RWPE1 (cell line): Measurements from ENCODE around the gene LRMDA.

Experiments
- CTCF ChIA-PET: fragments of 350-600 bp; sonication (Branson Sonifier 250); formaldehyde crosslinking; extraction: SDS; loops from one replicate; lab custom pipeline; 2021; lab: Yijun Ruan, JAX
- POLR2A ChIA-PET: fragments of 400-600 bp; formaldehyde crosslinking; extraction: SDS; loops from one replicate; lab custom pipeline; 2020; ENCODE audit warnings: antibody characterized with exemption; ENCODE audit not compliant: low non-redundant PET; lab: Yijun Ruan, JAX
- DNase-seq: peaks from one replicate; pipeline ENCODE4 v3.0.0; 2012; ENCODE audit warnings: low spot score
- H3K27ac ChIP-seq: fragments of 450-650 bp; 2 replicates; pipeline ENCODE4 v1.5.1; 2017
- TF ChIP-seq, protein P1 (sequence below): fragments of 450-650 bp; conservative IDR thresholded peaks from 2 replicates; pipeline ENCODE4 v1.5.1; 2017; ENCODE audit warnings: low read depth, mild to moderate bottlenecking

The LRMDA gene

DNA sequence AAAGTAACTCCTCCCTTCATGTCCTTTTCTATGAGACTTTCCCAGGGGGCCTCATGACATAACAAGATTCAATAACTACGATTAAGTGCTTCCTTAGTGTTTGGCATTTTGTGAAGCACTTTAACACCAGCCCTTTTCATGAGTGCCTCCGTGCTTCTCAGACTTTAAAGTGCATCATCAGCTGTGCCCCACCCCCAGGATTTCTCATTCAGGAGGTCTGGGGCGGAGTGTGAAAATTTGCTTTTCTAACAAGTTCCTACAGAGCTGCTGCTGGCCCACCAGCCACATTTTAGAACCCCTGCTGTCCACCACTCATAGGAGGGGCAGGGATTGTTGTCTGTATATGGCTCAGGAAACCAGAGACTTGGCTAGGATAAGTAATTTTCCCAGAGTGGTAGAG, 445.3 kb downstream of the LRMDA start:
- DNase-seq, result no peak
- TF ChIP-seq, protein P1, sequence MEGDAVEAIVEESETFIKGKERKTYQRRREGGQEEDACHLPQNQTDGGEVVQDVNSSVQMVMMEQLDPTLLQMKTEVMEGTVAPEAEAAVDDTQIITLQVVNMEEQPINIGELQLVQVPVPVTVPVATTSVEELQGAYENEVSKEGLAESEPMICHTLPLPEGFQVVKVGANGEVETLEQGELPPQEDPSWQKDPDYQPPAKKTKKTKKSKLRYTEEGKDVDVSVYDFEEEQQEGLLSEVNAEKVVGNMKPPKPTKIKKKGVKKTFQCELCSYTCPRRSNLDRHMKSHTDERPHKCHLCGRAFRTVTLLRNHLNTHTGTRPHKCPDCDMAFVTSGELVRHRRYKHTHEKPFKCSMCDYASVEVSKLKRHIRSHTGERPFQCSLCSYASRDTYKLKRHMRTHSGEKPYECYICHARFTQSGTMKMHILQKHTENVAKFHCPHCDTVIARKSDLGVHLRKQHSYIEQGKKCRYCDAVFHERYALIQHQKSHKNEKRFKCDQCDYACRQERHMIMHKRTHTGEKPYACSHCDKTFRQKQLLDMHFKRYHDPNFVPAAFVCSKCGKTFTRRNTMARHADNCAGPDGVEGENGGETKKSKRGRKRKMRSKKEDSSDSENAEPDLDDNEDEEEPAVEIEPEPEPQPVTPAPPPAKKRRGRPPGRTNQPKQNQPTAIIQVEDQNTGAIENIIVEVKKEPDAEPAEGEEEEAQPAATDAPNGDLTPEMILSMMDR, result no peak
- ChIA-PET CTCF (no interaction called here), POLR2A (no interaction called here)
- no peak overlapping the region for H3K27ac ChIP-seq

DNA sequence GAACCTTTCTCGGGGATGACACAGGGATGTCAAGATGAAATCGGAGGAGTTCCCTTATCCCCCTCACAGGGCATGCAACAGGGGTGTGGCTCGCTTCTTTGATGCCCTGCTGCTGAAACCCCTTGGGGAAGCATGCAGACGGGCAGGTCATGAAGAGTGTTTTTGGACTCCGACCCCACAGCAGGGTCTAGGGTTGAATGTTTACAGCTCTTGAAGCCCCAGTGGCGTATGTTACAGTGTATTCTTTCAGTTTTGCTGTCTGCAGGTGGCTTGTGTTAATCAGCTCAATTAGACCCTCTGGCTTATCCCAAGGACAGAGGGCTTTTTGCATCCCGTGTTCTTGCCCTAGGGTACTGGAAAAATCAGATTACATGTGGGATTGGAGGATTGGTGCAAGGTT, 446.5 kb downstream of the LRMDA start:
- H3K27ac ChIP-seq, result no peak overlapping the region
- POLR2A ChIA-PET, result no interaction called here
- TF ChIP-seq, protein P1, result no peak
- CTCF ChIA-PET, result interaction anchor here (0.7 to 1.1 kb wide), 2 partner anchors 33 to 874 kb away, joined by 3 to 10 read pairs; no protein-coding TSS in a partner anchor
- DNase-seq, result no peak

DNA sequence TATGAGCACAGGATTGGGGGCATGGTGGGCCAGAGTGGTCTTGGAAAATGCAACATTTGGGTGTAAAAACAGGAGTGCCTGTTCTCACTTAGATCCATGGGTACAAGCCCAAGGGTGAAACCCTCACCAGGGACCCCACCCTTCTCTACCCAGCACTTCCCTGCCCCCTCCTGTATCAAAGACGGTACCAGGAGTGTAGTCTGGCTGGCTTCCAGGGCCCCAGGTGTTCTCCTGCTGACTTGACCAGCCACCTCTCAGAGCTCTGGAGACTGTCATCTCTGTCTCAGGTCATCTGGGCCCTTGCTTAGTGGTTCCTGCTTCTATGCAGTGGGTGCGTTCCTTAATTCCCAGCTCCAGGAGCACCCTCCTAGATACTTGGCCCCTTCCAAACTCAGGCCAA, 447.2 kb downstream of the LRMDA start:
- H3K27ac ChIP-seq, result no peak overlapping the region
- ChIA-PET CTCF (no interaction called here), POLR2A (no interaction called here)
- DNase-seq, result no peak
- TF ChIP-seq, protein P1, result no peak

DNA sequence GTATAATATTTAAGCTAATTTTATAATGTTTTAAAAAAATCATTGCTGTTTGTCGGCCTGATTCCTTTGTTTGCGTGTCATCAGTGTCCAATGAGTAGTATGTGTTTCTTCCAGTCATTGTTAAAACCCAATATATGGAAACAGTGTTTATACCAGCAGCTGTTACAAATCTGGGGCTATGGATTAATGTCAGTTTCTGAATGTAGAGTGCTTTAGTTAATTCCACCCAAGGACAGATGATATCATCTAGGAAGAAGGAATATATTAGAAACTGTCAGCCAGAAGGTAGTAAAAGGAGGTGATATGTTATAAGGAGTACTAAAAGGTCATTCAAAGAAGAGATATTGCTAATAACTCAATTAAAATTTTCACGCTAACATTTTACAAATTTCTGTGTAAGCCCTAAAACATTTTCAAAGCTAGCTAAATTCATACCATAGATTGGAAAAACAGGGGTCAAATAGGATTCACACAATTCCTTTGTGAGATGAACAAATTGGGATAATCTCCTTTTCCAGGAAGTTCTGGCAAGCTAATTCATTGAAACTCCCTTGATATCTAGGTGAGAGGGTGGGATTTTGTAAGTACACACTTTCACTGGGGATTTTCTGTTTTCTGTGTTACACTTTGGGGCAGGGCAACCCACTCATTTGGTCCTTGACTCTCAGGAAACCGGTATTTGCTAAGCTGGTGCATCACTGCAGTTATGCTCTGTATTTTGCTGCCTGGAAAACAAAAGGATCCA, 448.8 kb downstream of the LRMDA start:
- no peak for DNase-seq
- POLR2A ChIA-PET, result no interaction called here
- CTCF ChIA-PET, result no interaction called here
- no peak overlapping the region for H3K27ac ChIP-seq
- TF ChIP-seq, protein P1, result no peak

DNA sequence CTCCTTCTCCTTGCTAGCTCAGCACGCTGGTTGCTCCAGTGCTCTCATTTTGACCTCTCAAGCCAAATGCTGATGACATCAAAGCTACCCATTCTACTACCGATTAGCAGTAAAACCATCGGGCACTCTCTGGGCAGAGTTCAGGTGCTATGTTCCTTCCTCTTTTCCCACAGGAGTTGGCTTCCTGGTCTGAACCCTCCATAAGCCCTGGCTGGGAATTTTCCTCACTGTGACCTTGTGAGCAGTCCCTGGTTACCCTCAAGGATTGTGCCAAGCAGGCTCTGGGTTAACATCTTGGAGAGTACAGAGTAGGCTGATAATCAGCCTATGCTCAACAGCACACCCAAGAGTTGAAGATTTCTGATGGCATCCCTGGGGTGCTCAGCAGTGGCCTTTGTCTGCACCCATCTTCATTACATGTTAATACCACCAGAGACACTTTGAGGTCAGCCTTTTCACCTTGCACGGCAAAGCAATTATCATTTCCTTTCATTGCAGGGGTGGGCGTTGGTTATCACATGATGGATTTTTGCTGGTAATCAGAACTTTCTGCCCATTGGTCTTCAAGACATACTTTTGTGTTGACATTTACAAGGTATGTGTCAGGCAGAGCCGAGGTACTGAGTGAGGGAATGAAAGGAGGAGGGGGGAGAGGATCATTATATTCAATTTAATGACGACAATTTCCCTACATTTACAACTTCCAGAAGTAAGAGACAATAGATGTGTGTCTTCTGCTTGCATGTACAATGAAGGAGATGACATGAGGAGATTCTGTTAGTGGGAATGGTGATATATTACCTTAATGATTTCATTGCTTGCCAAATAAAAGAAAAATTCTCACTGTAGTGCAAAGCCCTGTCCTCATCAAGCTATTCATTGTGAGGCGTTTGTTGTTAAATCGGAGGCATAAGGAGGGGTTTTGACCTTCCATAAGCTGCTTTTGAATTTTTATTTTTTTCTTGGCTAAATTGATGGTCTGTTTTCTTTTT, 452.0 kb downstream of the LRMDA start:
- DNase-seq, result no peak
- CTCF ChIA-PET, result interaction anchor here (0.6 kb wide), 1 partner anchor 642 kb away, joined by 4 read pairs; no protein-coding TSS in a partner anchor
- TF ChIP-seq, protein P1, result no peak
- POLR2A ChIA-PET, result no interaction called here
- H3K27ac ChIP-seq, result no peak overlapping the region

DNA sequence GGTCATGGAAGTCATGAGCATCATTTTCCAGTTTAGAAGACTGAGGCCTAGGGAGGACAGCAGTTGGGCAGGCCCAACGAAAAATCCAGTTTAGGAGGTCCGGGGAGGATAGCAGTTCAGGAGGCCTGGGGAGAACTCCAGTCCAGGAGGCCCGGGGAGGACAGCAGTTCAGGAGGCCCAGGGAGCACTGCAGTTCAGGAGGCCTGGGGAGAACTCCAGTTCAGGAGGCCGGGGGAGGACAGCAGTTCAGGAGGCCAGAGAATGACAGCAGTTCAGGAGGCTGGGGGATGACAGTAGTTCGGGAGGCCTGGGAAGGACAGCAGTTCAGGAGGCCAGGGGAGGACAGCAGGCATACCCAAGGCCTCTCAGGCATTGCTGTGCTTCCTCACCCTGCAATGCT, 453.4 kb downstream of the LRMDA start:
- ChIA-PET CTCF (no interaction called here), POLR2A (no interaction called here)
- TF ChIP-seq, protein P1, result no peak
- DNase-seq, result no peak
- no peak overlapping the region for H3K27ac ChIP-seq
